Stimulated activated CD4-positive, alpha-beta T cell treated with anti-CD3 and anti-CD28 coated beads, Interleukin-1b, Interleukin-23, amount 100 ng/mL, for 4 hours (primary cell): Measurements from ENCODE around the gene MORN5.
A peak's percentile ranks its signal among the peaks of the same experiment; 100 is the strongest.
"Not testable (repeated sequence)": the region's sequence is repeated elsewhere in the genome, so short reads cannot be mapped to it uniquely, and the experiment has no call there.

Experiments
- DNase-seq, 2 donors: peaks; one replicate each; pipeline ENCODE4 v3.0.0-alpha.2; 2020; ENCODE audit warnings: low read depth in 2 of 2

Gene MORN5

GRCh38 chr9:122159026-122159924 is at the start of gene MORN5, which contains the start of gene NDUFA8:
MORN5 (plus strand) TSS chr9:122159908; CDS start chr9:122159973, 65 bp downstream.
NDUFA8 (minus strand) TSS chr9:122159779; CDS start chr9:122159677, 102 bp downstream.
- DNase-seq: peak; percentile 96

DNA sequence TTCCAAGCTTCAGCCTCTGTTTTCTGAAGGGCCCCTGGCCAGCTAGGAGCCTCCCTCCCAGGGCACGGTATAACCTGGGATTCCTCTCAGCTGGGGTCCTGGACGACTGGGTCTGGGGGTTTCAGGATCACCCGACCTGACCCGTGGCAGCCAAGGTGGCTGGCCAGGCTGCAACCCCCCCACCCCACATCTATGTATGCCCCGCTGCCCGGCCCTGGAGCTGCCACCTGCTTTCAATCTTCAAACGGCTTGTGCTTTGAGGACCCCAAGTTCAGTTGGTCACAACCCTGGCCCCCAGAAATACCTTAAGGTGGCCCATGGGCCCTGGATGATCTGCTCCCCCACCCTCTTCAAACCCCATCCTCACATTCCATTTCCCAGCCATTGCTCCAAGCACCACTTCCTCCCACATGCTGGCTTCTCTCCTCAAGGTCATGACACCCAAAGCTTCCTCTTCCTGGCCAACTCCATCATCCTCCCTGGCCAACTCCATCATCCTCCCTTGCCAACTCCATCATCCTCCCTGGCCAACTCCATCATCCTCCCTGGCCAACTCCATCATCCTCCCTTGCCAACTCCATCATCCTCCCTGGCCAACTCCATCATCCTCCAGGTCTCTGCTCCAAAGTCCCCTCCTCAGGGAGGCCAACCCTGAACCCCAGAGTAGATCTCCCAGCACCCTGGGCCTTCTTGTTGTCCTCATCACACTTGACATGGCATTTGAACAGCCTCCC is 49.4 kb upstream of the MORN5 start:
- no peak for DNase-seq

DNA sequence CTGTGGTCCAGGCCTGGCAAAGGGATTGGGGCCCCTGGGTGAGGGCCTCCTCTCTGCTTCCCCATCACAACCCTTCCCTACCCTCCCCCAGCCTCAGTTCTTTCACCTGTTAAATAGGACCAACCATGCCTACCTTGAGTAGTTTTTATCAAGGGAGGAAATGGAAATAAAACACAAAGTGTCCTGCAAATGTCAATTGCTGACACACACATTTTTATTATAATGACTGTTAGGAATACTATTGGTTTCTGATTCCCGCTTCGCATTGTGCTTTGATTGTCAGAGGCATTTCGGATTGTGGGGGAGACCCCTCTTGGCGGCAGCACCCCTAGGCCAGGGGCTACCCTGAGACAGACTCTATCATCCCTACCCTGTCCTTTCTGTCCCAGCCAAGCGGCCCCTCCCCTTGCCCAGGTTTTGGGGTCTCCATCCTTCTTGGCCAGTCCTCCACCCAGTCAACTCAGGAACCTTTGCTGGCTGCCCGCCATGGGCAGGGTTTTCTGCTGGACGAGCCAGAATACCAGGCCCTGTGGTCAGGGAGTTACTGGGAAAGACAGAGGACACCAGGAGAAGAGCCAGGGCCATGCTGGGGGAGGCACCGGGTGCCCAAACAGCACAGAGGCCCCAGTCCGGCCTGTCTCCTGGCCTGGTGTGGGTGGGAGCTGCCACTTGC is 48.2 kb upstream of the MORN5 start:
- DNase-seq: no peak

DNA sequence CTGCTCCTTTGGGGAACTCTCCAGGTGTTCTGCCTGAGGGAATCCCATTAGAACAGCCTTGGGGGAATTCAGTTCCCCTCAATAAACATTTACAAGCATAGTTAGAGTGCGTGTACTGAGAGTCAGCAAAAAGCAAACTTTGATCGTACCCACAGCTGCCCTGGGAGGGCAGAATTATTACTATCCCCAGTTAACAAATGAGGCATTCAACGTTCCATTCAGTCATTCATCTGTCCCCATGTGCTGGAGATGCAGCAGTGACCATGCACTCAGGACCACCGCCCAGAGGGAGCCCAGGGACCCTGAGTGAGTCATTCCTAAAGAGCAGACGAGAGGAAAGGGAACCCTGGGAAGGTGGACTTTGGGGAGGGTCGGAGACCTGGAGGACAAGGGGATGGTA is 47.5 kb upstream of the MORN5 start:
- DNase-seq: no peak

GRCh38 chr9:122113574-122113973 is 46.1 kb upstream of the MORN5 start:
- no peak for DNase-seq

GRCh38 chr9:122115176-122116035 is 44.3 kb upstream of the MORN5 start:
- DNase-seq: no peak

DNA sequence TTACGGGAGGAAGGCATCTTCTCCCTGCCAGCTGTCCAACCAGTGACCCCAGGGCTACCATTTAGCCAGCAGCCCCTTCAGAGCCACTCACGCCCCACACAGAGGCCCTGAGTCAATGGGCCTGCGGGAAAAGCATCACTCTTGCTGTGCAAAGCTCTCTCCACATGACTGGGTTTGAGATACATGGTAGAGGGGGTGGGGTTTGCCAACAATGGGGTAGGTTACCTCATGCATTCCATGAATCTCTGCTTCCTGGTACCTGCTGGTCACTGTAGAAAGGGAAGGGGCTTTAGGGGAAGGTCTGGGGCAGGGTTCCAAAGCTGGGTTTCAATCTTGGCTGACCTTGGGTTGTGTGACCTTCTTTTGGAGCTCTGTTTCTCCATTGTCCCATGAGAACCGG is 43.7 kb upstream of the MORN5 start:
- no peak for DNase-seq

DNA sequence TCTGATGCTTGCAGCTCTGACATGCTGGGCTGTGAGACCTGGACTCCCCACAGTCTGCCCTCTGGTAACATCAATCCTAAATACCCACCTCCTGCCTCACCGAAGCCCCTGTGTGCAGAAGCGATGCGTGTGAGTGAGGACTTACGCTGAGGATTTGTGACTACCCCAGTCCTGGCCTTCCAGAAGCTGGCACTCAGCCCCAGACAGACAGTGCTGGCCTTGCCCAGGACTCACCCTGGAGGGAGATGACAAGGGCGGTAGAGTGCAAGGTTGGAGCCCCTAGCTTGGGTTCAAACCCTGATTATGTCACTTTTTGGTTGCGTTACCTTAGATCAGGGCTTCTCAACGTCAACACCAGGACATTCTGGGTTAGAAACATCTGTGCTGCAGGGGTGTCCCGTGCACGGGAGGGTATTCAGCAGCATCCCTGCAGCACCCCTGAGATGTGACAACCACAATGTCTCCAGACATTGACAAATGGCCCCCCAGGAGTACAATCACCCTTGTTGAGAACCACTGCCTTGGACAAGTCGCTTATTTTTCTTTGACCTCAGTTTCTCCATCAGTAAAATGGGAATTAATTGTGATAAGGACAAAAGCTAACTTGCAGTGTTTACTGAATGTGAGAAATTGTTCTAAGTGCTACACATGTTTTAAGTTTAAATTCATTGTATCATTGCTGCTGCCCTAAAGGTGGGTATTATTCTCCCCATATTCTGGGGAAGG is 43.1 kb upstream of the MORN5 start:
- no peak for DNase-seq

GRCh38 chr9:122117241-122117640 is 42.5 kb upstream of the MORN5 start:
- not testable (repeated sequence) for DNase-seq

DNA sequence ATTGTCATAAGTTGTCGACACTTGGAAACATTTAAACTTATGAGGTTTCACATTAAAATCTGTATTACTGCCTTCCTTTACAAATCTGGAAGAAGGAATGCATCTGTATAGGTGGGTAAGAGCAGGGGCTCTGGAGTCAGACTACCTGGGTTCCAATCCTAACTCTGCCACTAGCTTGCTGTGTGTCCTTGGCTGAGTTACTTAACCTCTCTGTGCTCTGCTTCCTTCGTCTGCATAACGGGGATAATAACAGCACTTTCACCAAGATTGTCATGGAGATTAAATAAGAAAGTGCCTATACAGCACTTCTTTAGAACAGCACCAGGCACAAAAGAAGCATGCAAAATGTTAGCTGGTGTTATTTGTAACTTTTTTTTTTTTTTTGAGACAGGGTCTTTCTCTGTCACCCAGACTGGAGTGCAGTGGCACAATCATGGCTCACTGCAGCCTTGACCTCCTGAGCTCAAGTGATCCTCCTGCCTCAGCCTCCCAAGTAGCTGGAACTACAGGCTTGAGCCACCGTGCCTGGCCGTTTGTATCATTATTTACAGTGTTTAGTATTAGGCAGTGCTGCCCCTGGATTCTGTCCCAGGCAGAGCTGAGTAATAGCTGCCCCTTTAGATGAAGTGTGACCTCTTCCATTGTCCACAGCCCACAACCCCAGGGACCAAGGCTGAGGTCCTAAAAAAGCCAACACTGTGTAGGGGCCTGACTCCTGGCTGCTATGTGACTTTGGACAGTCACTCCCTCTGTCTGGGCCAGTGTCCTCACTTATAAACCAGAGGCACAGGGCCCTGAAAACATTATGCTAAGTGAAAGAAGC is 41.2 kb upstream of the MORN5 start:
- DNase-seq: no peak

- no peak for DNase-seq
Observed at GRCh38 chr9:122119166-122119521, 40.6 kb upstream of the MORN5 start.

- DNase-seq: no peak
Observed at GRCh38 chr9:122119721-122120120, 40.0 kb upstream of the MORN5 start.

DNA sequence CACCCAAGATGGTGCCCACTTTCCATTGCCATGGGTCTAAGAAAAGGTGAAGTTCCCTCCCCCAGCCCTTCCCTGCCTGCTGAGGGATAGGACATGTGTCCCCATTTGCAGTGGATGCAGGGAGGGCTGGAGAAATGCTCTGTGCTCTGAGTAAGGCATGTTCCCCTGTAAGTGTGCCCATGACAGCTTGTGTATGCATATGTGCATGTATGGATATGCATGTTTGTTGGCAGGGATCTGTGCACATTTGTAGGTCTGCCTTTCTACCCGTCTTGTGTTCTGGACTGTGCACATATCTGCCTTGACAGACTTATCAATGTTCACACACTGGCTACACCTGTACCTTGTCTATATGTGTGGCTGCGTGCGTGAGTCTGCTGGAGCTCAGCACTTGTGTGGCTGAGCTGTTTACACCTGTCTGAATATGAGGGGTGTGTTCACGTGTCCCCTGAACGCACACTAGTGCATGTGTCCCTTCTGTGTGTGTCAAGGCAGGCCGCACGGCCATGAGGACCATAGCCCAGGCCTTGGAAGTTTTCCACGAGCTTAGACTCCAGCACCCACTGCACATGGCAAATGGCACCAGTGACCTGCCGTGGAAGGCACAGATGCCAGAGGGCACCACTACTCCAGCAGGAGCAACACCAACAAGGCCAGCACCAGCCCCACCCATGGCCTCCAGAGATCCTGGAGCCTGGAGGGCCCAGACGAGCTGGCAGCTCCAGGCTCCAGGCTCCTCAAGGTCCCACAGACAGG is 39.2 kb upstream of the MORN5 start:
- DNase-seq: no peak

DNA sequence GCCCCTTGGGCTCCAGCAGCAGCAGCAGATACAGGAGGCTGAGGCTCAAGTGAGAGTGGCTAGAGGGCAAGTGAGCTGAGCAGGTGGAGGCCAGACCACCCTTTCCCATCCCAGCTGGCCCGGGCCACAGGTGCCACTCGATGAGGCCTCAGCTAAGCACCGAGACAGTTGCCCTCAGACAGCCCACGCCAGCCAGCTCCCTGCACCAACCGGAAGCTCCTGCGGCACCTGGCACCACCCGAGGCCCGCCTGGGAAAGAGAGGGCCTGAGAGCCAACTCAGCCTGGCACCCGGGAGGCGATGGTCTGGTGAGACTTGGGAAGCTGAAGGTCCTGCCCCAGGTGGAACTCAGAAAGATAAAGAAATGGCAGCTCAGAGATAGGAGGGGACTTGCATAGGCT is 38.3 kb upstream of the MORN5 start:
- DNase-seq: no peak

DNA sequence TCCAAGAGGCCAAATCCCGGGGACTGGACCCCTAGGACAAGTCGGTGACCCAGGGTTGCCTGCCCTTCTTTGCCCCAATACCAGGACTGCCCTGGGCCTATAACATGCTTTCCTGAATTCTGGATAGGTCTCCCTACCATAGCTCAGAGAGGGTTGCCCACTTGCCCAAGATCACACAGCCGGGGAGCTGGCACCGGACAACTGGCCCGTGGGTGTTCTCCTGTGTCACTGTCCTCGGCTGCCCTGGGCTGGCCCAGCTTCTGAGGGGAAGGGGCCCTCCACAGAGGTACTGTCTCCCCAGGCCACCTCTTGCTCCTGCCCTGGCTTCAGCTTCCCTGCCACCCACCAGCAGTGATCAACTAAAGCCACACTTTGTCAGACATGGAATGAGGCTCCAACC is 37.8 kb upstream of the MORN5 start:
- no peak for DNase-seq

GRCh38 chr9:122122468-122122867 is 37.2 kb upstream of the MORN5 start:
- DNase-seq: no peak

DNA sequence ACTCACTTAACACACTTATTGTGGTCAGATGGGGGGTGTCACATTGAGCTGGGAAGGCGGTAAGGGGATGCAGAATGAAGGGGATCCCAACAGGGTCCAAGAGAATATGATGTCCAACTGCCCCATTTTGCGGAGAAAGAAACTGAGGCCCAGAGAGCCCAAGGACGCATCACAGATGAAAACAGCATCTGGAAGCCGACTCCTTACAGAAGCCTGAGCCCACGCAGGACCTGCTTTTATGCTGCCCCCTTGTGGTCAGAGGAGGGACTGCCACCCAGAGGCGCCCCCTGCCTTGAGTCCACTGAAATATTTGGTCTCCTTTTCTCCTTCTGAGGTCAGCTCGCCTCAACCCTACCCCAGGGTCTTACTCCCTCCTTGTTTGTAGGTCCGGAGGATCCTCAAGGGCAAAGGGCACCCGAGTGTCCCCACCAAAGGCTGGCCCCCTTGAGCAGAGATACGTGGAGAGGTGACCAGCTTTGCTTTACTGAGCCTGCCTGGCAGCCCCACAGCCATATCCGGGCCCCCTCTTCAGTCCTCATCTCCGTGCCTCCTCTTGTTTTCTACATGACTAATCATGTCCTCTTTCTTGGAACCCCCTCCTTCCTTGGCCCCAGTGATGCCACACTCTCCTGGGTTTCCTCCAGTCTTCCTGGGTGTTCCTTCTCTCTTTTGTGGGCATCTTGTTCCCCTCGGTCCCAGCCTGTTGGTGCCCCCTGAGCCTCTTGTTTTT is 36.6 kb upstream of the MORN5 start:
- peak; percentile 62 to 64 for DNase-seq

- DNase-seq: no peak
Observed at GRCh38 chr9:122124048-122124447, 35.7 kb upstream of the MORN5 start.
